Activated naive CD4-positive, alpha-beta T cell treated with anti-CD3 and anti-CD28 coated beads, Interleukin-2, amount 10 ng/mL, durations not matched to agents 7 days and 5 days (primary cell): ENCODE data around the gene CA11.
"Not testable (repeated sequence)": the region's sequence is repeated elsewhere in the genome, so short reads cannot be mapped to it uniquely, and the experiment has no call there.

Source experiments
- CTCF ChIA-PET: fragments of 350-600 bp; sonication (Branson Sonifier 250); formaldehyde crosslinking; loops from one replicate; lab custom pipeline; 2021; ENCODE audit warnings: antibody characterized with exemption; lab: Charles Lee
- DNase-seq: peaks from one replicate; pipeline ENCODE4 v3.0.0-alpha.2; 2020
- H3K27ac Mint-ChIP-seq: one replicate; pipeline ENCODE4 v1.8.0; 2021; ENCODE audit warnings: mild to moderate bottlenecking, moderate library complexity, mixed read lengths
- H3K27me3 Mint-ChIP-seq: one replicate; pipeline ENCODE4 v1.8.0; 2021; ENCODE audit warnings: mild to moderate bottlenecking, mixed read lengths
- H3K36me3 Mint-ChIP-seq: one replicate; pipeline ENCODE4 v1.8.0; 2021; ENCODE audit warnings: mixed read lengths
- H3K4me1 Mint-ChIP-seq: one replicate; pipeline ENCODE4 v1.8.0; 2021; ENCODE audit warnings: mixed read lengths
- H3K4me3 Mint-ChIP-seq: one replicate; pipeline ENCODE4 v1.8.0; 2021; ENCODE audit warnings: mild to moderate bottlenecking, moderate library complexity, mixed read lengths
- H3K9me3 Mint-ChIP-seq: one replicate; pipeline ENCODE4 v1.8.0; 2021; ENCODE audit warnings: mixed read lengths

The CA11 gene

GRCh38 chr19:48634424-48635262 lies 11.3 kb downstream of the CA11 start:
- Mint-ChIP-seq H3K4me3 (peak overlapping the region; percentile 77), H3K9me3 (no peaks in the 10 kb centered on the region), H3K36me3 (peaks cover 26% of the 10 kb centered on the region), H3K4me1 (peaks cover 65% of the 10 kb centered on the region), H3K27me3 (peaks cover 6% of the 10 kb centered on the region), H3K27ac (peak overlapping the region; percentile 91)
- CTCF ChIA-PET = interaction anchor here (0.9 to 1.3 kb wide), 4 partner anchors 10 to 50 kb away, joined by 3 to 4 read pairs (median 4); partner anchors contain the start of genes CA11, RPL18 and SPHK2
- DNase-seq = peak; percentile 95

GRCh38 chr19:48634036-48634342 lies 12.0 kb downstream of the CA11 start:
- Mint-ChIP-seq H3K27me3 (peaks cover under 1% of the 10 kb centered on the region), H3K36me3 (peaks cover 27% of the 10 kb centered on the region), H3K4me3 (peak overlapping the region; percentile 77), H3K9me3 (no peaks in the 10 kb centered on the region), H3K27ac (peak overlapping the region; percentile 91), H3K4me1 (peaks cover 62% of the 10 kb centered on the region)
- no peak for DNase-seq
- CTCF ChIA-PET = interaction anchor here (0.9 to 1.3 kb wide), 4 partner anchors 11 to 49 kb away, joined by 3 to 4 read pairs (median 4); partner anchors contain the start of genes CA11, RPL18 and SPHK2

DNA sequence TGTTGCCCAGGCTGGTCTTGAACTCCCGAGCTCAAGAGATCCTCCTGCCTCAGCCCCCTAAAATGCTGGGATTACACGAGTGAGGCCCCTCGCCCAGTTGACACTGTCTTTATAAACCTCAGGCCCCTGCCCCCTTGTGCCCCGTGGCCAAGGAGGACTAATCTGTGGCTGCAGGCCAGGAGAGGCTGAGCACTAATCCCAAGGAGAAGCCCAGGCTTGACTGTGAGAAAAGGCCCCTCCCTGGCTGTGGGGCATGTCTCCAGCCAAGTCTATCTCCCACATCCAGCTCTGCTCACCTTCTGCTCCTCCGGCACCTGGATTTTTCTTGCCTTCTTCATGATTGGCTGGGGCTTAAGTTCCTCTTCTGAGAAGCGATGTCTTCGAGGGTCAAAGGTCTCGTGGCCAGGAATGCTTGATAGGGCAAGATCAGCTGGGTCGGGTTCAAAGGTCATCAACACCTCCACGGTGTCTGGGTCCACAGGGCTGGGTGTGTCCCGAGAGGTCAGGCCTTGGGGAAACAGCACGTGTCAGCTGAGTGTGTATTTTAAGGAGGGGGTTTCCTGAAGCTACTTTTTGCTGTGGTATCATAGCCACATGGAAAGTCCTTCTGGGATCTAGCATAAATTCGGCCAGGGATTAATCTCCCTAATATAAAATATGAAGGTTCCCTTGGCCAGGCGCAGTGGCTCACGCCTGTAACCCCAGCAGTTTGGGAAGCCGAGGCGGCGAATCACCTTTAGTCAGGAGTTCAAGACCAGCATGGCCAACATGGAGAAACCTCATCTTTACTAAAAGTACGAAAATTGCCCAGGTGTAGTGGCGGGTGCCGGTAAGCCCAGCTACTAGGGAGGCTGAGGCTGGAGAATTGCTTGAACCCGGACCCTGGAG lies 12.6 kb downstream of the CA11 start:
- Mint-ChIP-seq H3K27ac (peak overlapping the region; percentile 91), H3K9me3 (no peaks in the 10 kb centered on the region), H3K27me3 (no peaks in the 10 kb centered on the region), H3K4me1 (peaks cover 56% of the 10 kb centered on the region), H3K4me3 (peak overlapping the region; percentile 77), H3K36me3 (peaks cover 30% of the 10 kb centered on the region)
- no peak for DNase-seq
- CTCF ChIA-PET = interaction anchor here (0.9 to 1.3 kb wide), 3 partner anchors 12 to 49 kb away, joined by 3 to 4 read pairs (median 3); partner anchors contain the start of genes RPL18 and SPHK2

DNA sequence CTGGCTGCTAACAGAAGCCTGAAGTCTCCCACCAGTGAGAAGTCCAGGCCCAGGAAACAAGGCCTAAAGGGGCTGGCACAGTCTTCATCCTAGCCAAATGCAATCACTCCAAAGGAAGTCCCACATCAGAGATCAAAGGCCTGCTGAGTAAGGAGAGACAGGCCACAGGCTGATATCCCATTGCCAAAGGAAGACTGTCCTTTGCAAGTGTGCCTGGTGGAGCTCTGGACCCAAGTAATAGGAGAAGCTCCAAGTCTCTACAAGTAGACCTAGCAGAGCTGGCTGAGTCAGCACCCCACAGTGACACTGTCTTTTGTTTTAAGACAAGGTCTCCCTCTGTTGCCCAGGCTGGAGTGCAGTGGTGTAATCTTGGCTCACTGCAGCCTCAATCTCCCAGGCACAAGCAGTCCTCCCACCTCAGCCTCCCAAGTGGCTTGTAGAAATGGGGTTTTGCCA lies 13.3 kb downstream of the CA11 start:
- Mint-ChIP-seq H3K4me3 (no peak overlapping the region), H3K27me3 (no peaks in the 10 kb centered on the region), H3K27ac (peak overlapping the region; percentile 74), H3K4me1 (peaks cover 50% of the 10 kb centered on the region), H3K9me3 (no peaks in the 10 kb centered on the region), H3K36me3 (peaks cover 29% of the 10 kb centered on the region)
- CTCF ChIA-PET = no interaction called here
- DNase-seq = no peak

DNA sequence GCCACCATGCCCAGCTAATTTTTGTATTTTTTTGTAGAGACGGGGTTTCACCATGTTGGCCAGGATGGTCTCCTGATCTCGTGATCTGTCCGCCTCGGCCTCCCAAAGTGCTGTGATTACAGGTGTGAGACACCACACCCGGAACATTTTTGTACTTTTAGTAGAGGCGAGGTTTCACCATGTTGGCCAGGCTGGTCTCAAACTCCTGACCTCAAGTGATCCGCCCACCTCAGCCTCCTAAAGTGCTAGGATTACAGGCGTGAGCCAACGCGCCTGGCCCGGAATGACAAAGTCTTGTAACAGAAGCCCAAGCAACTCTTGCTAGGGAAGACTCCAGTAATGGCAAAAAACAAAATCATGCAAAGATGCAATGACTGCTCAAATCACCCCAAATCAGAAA lies 13.7 kb downstream of the CA11 start:
- H3K4me3 Mint-ChIP-seq, DNase-seq, H3K27me3 Mint-ChIP-seq, CTCF ChIA-PET, H3K9me3 Mint-ChIP-seq: not testable (repeated sequence)
- H3K4me1 Mint-ChIP-seq = peaks cover 50% of the 10 kb centered on the region
- peaks cover 29% of the 10 kb centered on the region for H3K36me3 Mint-ChIP-seq
- H3K27ac Mint-ChIP-seq = peak overlapping the region; percentile 74

- Mint-ChIP-seq H3K27ac (no peak overlapping the region), H3K4me3 (no peak overlapping the region), H3K4me1 (peaks cover 56% of the 10 kb centered on the region), H3K9me3 (no peaks in the 10 kb centered on the region), H3K36me3 (peaks cover 29% of the 10 kb centered on the region), H3K27me3 (no peaks in the 10 kb centered on the region)
- DNase-seq = no peak
- CTCF ChIA-PET = interaction anchor here (1.0 to 1.2 kb wide), 2 partner anchors 46 to 125 kb away, joined by 3 to 4 read pairs; no protein-coding TSS in a partner anchor
These were observed 14.8 kb downstream of the CA11 start for GRCh38 chr19:48631225-48631624.

GRCh38 chr19:48630296-48631063 lies 15.5 kb downstream of the CA11 start:
- no peaks in the 10 kb centered on the region for H3K9me3 Mint-ChIP-seq
- H3K27ac Mint-ChIP-seq = no peak overlapping the region
- no peaks in the 10 kb centered on the region for H3K27me3 Mint-ChIP-seq
- CTCF ChIA-PET = interaction anchor here (1.0 to 1.2 kb wide), 2 partner anchors 45 to 124 kb away, joined by 3 to 4 read pairs; no protein-coding TSS in a partner anchor
- H3K4me1 Mint-ChIP-seq = peaks cover 57% of the 10 kb centered on the region
- DNase-seq = no peak
- H3K4me3 Mint-ChIP-seq = no peak overlapping the region
- peaks cover 25% of the 10 kb centered on the region for H3K36me3 Mint-ChIP-seq

DNA sequence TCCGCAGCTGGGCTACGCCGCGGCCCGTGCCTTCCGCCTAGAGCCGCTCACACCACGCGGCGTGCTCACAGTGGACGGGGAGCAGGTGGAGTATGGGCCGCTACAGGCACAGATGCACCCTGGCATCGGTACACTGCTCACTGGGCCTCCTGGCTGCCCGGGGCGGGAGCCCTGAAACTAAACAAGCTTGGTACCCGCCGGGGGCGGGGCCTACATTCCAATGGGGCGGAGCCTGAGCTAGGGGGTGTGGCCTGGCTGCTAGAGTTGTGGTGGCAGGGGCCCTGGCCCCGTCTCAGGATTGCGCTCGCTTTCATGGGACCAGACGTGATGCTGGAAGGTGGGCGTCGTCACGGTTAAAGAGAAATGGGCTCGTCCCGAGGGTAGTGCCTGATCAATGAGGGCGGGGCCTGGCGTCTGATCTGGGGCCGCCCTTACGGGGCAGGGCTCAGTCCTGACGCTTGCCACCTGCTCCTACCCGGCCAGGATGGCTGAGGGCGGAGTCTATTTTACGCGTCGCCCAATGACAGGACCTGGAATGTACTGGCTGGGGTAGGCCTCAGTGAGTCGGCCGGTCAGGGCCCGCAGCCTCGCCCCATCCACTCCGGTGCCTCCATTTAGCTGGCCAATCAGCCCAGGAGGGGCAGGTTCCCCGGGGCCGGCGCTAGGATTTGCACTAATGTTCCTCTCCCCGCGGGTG lies 16.2 kb downstream of the CA11 start:
- Mint-ChIP-seq H3K27me3 (no peaks in the 10 kb centered on the region), H3K27ac (no peak overlapping the region), H3K4me3 (no peak overlapping the region), H3K4me1 (peaks cover 59% of the 10 kb centered on the region), H3K36me3 (peaks cover 25% of the 10 kb centered on the region), H3K9me3 (no peaks in the 10 kb centered on the region)
- DNase-seq = no peak
- CTCF ChIA-PET = interaction anchor here (0.9 kb wide), 1 partner anchor 16 kb away, joined by 3 read pairs; the partner anchor contains the start of gene CA11

DNA sequence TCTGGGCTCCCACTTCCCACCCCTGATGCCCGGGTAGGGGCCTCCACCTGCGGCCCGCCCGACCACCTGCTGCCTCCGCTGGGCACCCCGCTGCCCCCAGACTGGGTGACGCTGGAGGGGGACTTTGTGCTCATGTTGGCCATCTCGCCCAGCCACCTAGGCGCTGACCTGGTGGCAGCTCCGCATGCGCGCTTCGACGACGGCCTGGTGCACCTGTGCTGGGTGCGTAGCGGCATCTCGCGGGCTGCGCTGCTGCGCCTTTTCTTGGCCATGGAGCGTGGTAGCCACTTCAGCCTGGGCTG lies 16.7 kb downstream of the CA11 start:
- peaks cover 25% of the 10 kb centered on the region for H3K36me3 Mint-ChIP-seq
- H3K4me3 Mint-ChIP-seq = no peak overlapping the region
- no peak overlapping the region for H3K27ac Mint-ChIP-seq
- peaks cover 58% of the 10 kb centered on the region for H3K4me1 Mint-ChIP-seq
- DNase-seq = no peak
- CTCF ChIA-PET = interaction anchor here (0.9 kb wide), 1 partner anchor 16 kb away, joined by 3 read pairs; the partner anchor contains the start of gene CA11
- no peaks in the 10 kb centered on the region for H3K27me3 Mint-ChIP-seq
- no peaks in the 10 kb centered on the region for H3K9me3 Mint-ChIP-seq

GRCh38 chr19:48628486-48629296 lies 17.3 kb downstream of the CA11 start:
- H3K27ac Mint-ChIP-seq = no peak overlapping the region
- no peak overlapping the region for H3K4me3 Mint-ChIP-seq
- CTCF ChIA-PET = interaction anchor here (0.9 kb wide), 1 partner anchor 17 kb away, joined by 3 read pairs; the partner anchor contains the start of gene CA11
- H3K27me3 Mint-ChIP-seq = no peaks in the 10 kb centered on the region
- DNase-seq = no peak
- H3K4me1 Mint-ChIP-seq = peaks cover 58% of the 10 kb centered on the region
- H3K9me3 Mint-ChIP-seq = no peaks in the 10 kb centered on the region
- H3K36me3 Mint-ChIP-seq = peaks cover 28% of the 10 kb centered on the region

GRCh38 chr19:48627865-48628314 lies 18.1 kb downstream of the CA11 start:
- no peaks in the 10 kb centered on the region for H3K9me3 Mint-ChIP-seq
- no peaks in the 10 kb centered on the region for H3K27me3 Mint-ChIP-seq
- H3K4me1 Mint-ChIP-seq = peaks cover 59% of the 10 kb centered on the region
- CTCF ChIA-PET = no interaction called here
- peaks cover 33% of the 10 kb centered on the region for H3K36me3 Mint-ChIP-seq
- no peak for DNase-seq
- no peak overlapping the region for H3K4me3 Mint-ChIP-seq
- no peak overlapping the region for H3K27ac Mint-ChIP-seq

- Mint-ChIP-seq H3K9me3 (no peaks in the 10 kb centered on the region), H3K4me1 (peaks cover 56% of the 10 kb centered on the region), H3K4me3 (no peak overlapping the region), H3K36me3 (peaks cover 30% of the 10 kb centered on the region), H3K27ac (peak overlapping the region; percentile 46), H3K27me3 (no peaks in the 10 kb centered on the region)
- CTCF ChIA-PET = no interaction called here
- no peak for DNase-seq
These were observed 18.7 kb downstream of the CA11 start for GRCh38 chr19:48627201-48627864.
